ENCODE data around the gene MAPK8IP2.

- TF ChIP-seq CTCF (IDR thresholded peaks at IDR 0.05) (no peak), POLR2A (IDR thresholded peaks at IDR 0.05) (no peak)
These were observed 15.4 kb upstream of the MAPK8IP2 start for GRCh38 chr22:50585238-50585637.
